CD4-positive, alpha-beta T cell treated with Interleukin-10 for 1 hour (primary cell): Measurements from ENCODE around the gene NTNG2.

Experiments used
- DNase-seq: peaks from one replicate; pipeline ENCODE4 v3.0.0-alpha.2; 2020

The NTNG2 gene

GRCh38 chr9:132176338-132176737 is 14.5 kb downstream of the NTNG2 start:
- DNase-seq = no peak

- DNase-seq = no peak
Observed at GRCh38 chr9:132181796-132182313, 20.0 kb downstream of the NTNG2 start.

- DNase-seq = no peak
Observed at GRCh38 chr9:132182314-132183091, 20.6 kb downstream of the NTNG2 start.

GRCh38 chr9:132183134-132183533 is 21.3 kb downstream of the NTNG2 start:
- no peak for DNase-seq

- DNase-seq = no peak
Observed at GRCh38 chr9:132183715-132184114, 21.9 kb downstream of the NTNG2 start.

- no peak for DNase-seq
Observed at GRCh38 chr9:132184124-132184523, 22.3 kb downstream of the NTNG2 start.

GRCh38 chr9:132185073-132186009 is 23.5 kb downstream of the NTNG2 start:
- DNase-seq = no peak

GRCh38 chr9:132187121-132187620 is 25.3 kb downstream of the NTNG2 start:
- no peak for DNase-seq

- no peak for DNase-seq
Observed at GRCh38 chr9:132190966-132191365, 29.1 kb downstream of the NTNG2 start.

- DNase-seq = no peak
Observed at GRCh38 chr9:132192728-132193127, 30.9 kb downstream of the NTNG2 start.

GRCh38 chr9:132193227-132194124 is 31.6 kb downstream of the NTNG2 start:
- DNase-seq = no peak

GRCh38 chr9:132194508-132194907 is 32.6 kb downstream of the NTNG2 start:
- DNase-seq = no peak

GRCh38 chr9:132197315-132197714 is 35.5 kb downstream of the NTNG2 start:
- no peak for DNase-seq

- DNase-seq = no peak
Observed at GRCh38 chr9:132197856-132198550, 36.1 kb downstream of the NTNG2 start.

GRCh38 chr9:132199056-132199455 is 37.2 kb downstream of the NTNG2 start:
- no peak for DNase-seq

GRCh38 chr9:132200706-132201105 is 38.8 kb downstream of the NTNG2 start:
- DNase-seq = no peak

- DNase-seq = no peak
Observed at GRCh38 chr9:132201139-132201538, 39.3 kb downstream of the NTNG2 start.

- DNase-seq = no peak
Observed at GRCh38 chr9:132201780-132202703, 40.2 kb downstream of the NTNG2 start.

- DNase-seq = no peak
Observed at GRCh38 chr9:132204883-132205282, 43.0 kb downstream of the NTNG2 start.

GRCh38 chr9:132207215-132207614 is 45.4 kb downstream of the NTNG2 start:
- DNase-seq = no peak
